GM18508 (cell line): Measurements from ENCODE around the gene CNTN5.

Experiments used
- ATAC-seq: cut with Tn5 transposase; IDR thresholded peaks from one replicate; pipeline ENCODE4 v1.9.1; 2021; ENCODE audit warnings: moderate number of reproducible peaks; ENCODE audit not compliant: insufficient read depth, unreplicated experiment

Gene CNTN5

GRCh38 chr11:99160447-99160846, 139.7 kb downstream of the CNTN5 start:
- ATAC-seq: no peak

GRCh38 chr11:99162819-99163218, 142.1 kb downstream of the CNTN5 start:
- no peak for ATAC-seq

- no peak for ATAC-seq
Measured at GRCh38 chr11:99170591-99170990, 149.8 kb downstream of the CNTN5 start.

GRCh38 chr11:99171330-99171729, 150.6 kb downstream of the CNTN5 start:
- ATAC-seq: no peak

GRCh38 chr11:99176430-99176829, 155.7 kb downstream of the CNTN5 start:
- no peak for ATAC-seq

- ATAC-seq: no peak
Measured at GRCh38 chr11:99177446-99177845, 156.7 kb downstream of the CNTN5 start.

- ATAC-seq: no peak
Measured at GRCh38 chr11:99184146-99184545, 163.4 kb downstream of the CNTN5 start.

GRCh38 chr11:99188221-99188620, 167.5 kb downstream of the CNTN5 start:
- ATAC-seq: no peak

- no peak for ATAC-seq
Measured at GRCh38 chr11:99192716-99193115, 172.0 kb downstream of the CNTN5 start.

GRCh38 chr11:99197477-99197876, 176.7 kb downstream of the CNTN5 start:
- no peak for ATAC-seq

- ATAC-seq: no peak
Measured at GRCh38 chr11:99198215-99198614, 177.5 kb downstream of the CNTN5 start.

- no peak for ATAC-seq
Measured at GRCh38 chr11:99199341-99199740, 178.6 kb downstream of the CNTN5 start.

- no peak for ATAC-seq
Measured at GRCh38 chr11:99200720-99201119, 180.0 kb downstream of the CNTN5 start.

GRCh38 chr11:99208813-99209212, 188.1 kb downstream of the CNTN5 start:
- no peak for ATAC-seq

GRCh38 chr11:99229544-99229943, 208.8 kb downstream of the CNTN5 start:
- no peak for ATAC-seq

GRCh38 chr11:99234534-99234933, 213.8 kb downstream of the CNTN5 start:
- ATAC-seq: no peak

GRCh38 chr11:99238401-99238800, 217.7 kb downstream of the CNTN5 start:
- ATAC-seq: no peak

GRCh38 chr11:99240192-99241030, 219.7 kb downstream of the CNTN5 start:
- no peak for ATAC-seq

- ATAC-seq: no peak
Measured at GRCh38 chr11:99241066-99241465, 220.3 kb downstream of the CNTN5 start.

- ATAC-seq: no peak
Measured at GRCh38 chr11:99244613-99245012, 223.9 kb downstream of the CNTN5 start.

- ATAC-seq: no peak
Measured at GRCh38 chr11:99246199-99246598, 225.4 kb downstream of the CNTN5 start.

- no peak for ATAC-seq
Measured at GRCh38 chr11:99256614-99257013, 235.9 kb downstream of the CNTN5 start.
